ENCODE measurements around the gene PSRC1.
A peak's percentile ranks its signal among the peaks of the same experiment; 100 is the strongest.

PSRC1 gene

GRCh38 chr1:109249654-109250401 lies 33.1 kb downstream of the PSRC1 start:
- Mint-ChIP-seq H3K4me3 (peak overlapping the region; percentile 64), H3K36me3 (no peaks in the 10 kb centered on the region), H3K9me3 (no peaks in the 10 kb centered on the region), H3K27me3 (no peaks in the 10 kb centered on the region), H3K27ac (no peak overlapping the region), H3K4me1 (peaks cover 8% of the 10 kb centered on the region)

GRCh38 chr1:109248797-109249629 lies 33.9 kb downstream of the PSRC1 start, which contains the start of gene CELSR2:
CELSR2 (plus strand) TSS chr1:109249539; CDS start chr1:109250080, 541 bp downstream.
- Mint-ChIP-seq H3K4me1 (peaks cover 8% of the 10 kb centered on the region), H3K4me3 (peak within 1 kb of the TSS; percentile 64), H3K27me3 (no peaks in the 10 kb centered on the region), H3K9me3 (no peaks in the 10 kb centered on the region), H3K36me3 (no peaks in the 10 kb centered on the region), H3K27ac (no peak within 1 kb of the TSS)

GRCh38 chr1:109248444-109248796 lies 34.5 kb downstream of the PSRC1 start:
- Mint-ChIP-seq H3K4me3 (no peak overlapping the region), H3K27ac (no peak overlapping the region), H3K9me3 (no peaks in the 10 kb centered on the region), H3K4me1 (peaks cover 8% of the 10 kb centered on the region), H3K36me3 (no peaks in the 10 kb centered on the region), H3K27me3 (no peaks in the 10 kb centered on the region)

- Mint-ChIP-seq H3K27ac (no peak overlapping the region), H3K4me1 (peaks cover 10% of the 10 kb centered on the region), H3K9me3 (no peaks in the 10 kb centered on the region), H3K4me3 (no peak overlapping the region), H3K36me3 (no peaks in the 10 kb centered on the region), H3K27me3 (no peaks in the 10 kb centered on the region)
These were observed 35.3 kb downstream of the PSRC1 start for GRCh38 chr1:109247401-109248365.

- H3K4me3 Mint-ChIP-seq: no peak overlapping the region
These were observed 36.8 kb downstream of the PSRC1 start for GRCh38 chr1:109246141-109246551.

GRCh38 chr1:109243860-109244552 lies 38.9 kb downstream of the PSRC1 start:
- no peaks in the 10 kb centered on the region for H3K9me3 Mint-ChIP-seq
- no peaks in the 10 kb centered on the region for H3K27me3 Mint-ChIP-seq
- H3K4me1 Mint-ChIP-seq: peaks cover 31% of the 10 kb centered on the region
- H3K4me3 Mint-ChIP-seq: no peak overlapping the region
- no peaks in the 10 kb centered on the region for H3K36me3 Mint-ChIP-seq
- H3K27ac Mint-ChIP-seq: no peak overlapping the region

More at GRCh38 chr1:109246141-109246551, 36.8 kb downstream of the PSRC1 start:
- Mint-ChIP-seq H3K27me3 (no peaks in the 10 kb centered on the region), H3K36me3 (no peaks in the 10 kb centered on the region), H3K4me1 (peaks cover 25% of the 10 kb centered on the region), H3K27ac (no peak overlapping the region), H3K9me3 (no peaks in the 10 kb centered on the region)

- Mint-ChIP-seq H3K27ac (no peak overlapping the region), H3K36me3 (no peaks in the 10 kb centered on the region), H3K4me3 (no peak overlapping the region), H3K4me1 (peaks cover 29% of the 10 kb centered on the region), H3K9me3 (no peaks in the 10 kb centered on the region), H3K27me3 (no peaks in the 10 kb centered on the region)
These were observed 39.7 kb downstream of the PSRC1 start for GRCh38 chr1:109243221-109243620.

- Mint-ChIP-seq H3K4me1 (peaks cover 29% of the 10 kb centered on the region), H3K9me3 (no peaks in the 10 kb centered on the region), H3K27ac (no peak overlapping the region), H3K4me3 (no peak overlapping the region), H3K27me3 (no peaks in the 10 kb centered on the region), H3K36me3 (no peaks in the 10 kb centered on the region)
These were observed 40.6 kb downstream of the PSRC1 start for GRCh38 chr1:109242387-109242786.

- no peaks in the 10 kb centered on the region for H3K27me3 Mint-ChIP-seq
- H3K36me3 Mint-ChIP-seq: no peaks in the 10 kb centered on the region
- no peaks in the 10 kb centered on the region for H3K9me3 Mint-ChIP-seq
- no peak overlapping the region for H3K4me3 Mint-ChIP-seq
- H3K4me1 Mint-ChIP-seq: peaks cover 29% of the 10 kb centered on the region
- no peak overlapping the region for H3K27ac Mint-ChIP-seq
These were observed 41.1 kb downstream of the PSRC1 start for GRCh38 chr1:109241841-109242345.

- Mint-ChIP-seq H3K4me3 (no peak overlapping the region), H3K27ac (no peak overlapping the region), H3K4me1 (peaks cover 29% of the 10 kb centered on the region), H3K36me3 (no peaks in the 10 kb centered on the region), H3K27me3 (no peaks in the 10 kb centered on the region), H3K9me3 (no peaks in the 10 kb centered on the region)
These were observed 41.6 kb downstream of the PSRC1 start for GRCh38 chr1:109241344-109241743.

GRCh38 chr1:109240158-109241152 lies 42.5 kb downstream of the PSRC1 start:
- no peaks in the 10 kb centered on the region for H3K9me3 Mint-ChIP-seq
- H3K27ac Mint-ChIP-seq: no peak overlapping the region
- H3K27me3 Mint-ChIP-seq: no peaks in the 10 kb centered on the region
- no peak overlapping the region for H3K4me3 Mint-ChIP-seq
- peaks cover 29% of the 10 kb centered on the region for H3K4me1 Mint-ChIP-seq
- no peaks in the 10 kb centered on the region for H3K36me3 Mint-ChIP-seq

GRCh38 chr1:109239409-109240068 lies 43.4 kb downstream of the PSRC1 start:
- H3K27ac Mint-ChIP-seq: no peak overlapping the region
- peaks cover 4% of the 10 kb centered on the region for H3K36me3 Mint-ChIP-seq
- H3K27me3 Mint-ChIP-seq: no peaks in the 10 kb centered on the region
- no peaks in the 10 kb centered on the region for H3K9me3 Mint-ChIP-seq
- no peak overlapping the region for H3K4me3 Mint-ChIP-seq
- peaks cover 35% of the 10 kb centered on the region for H3K4me1 Mint-ChIP-seq

- Mint-ChIP-seq H3K9me3 (no peaks in the 10 kb centered on the region), H3K27ac (no peak overlapping the region), H3K4me1 (peaks cover 35% of the 10 kb centered on the region), H3K36me3 (peaks cover 4% of the 10 kb centered on the region), H3K4me3 (no peak overlapping the region), H3K27me3 (no peaks in the 10 kb centered on the region)
These were observed 43.9 kb downstream of the PSRC1 start for GRCh38 chr1:109239047-109239408.
